A549 treated with Hydrocortisone at 1 μM for 4 hours (cell line): ENCODE data around the gene ADAT1. TPM values are rescaled to one million over a fixed set of nuclear protein-coding genes. Genes with fewer than 3 reads are reported as not detected.

Source experiments
- total RNA-seq: library from RNA; stranded (reverse); fragments of 200-300 nt; extraction: Qiagen RNA extraction; gene quantifications from 5 replicates; pipeline ENCODE4 v1.2.3, GENCODE V29; 2022

The ADAT1 gene
- 32.9 to 41.5 TPM (median 37.0 TPM) in 5 replicates for total RNA-seq

DNA sequence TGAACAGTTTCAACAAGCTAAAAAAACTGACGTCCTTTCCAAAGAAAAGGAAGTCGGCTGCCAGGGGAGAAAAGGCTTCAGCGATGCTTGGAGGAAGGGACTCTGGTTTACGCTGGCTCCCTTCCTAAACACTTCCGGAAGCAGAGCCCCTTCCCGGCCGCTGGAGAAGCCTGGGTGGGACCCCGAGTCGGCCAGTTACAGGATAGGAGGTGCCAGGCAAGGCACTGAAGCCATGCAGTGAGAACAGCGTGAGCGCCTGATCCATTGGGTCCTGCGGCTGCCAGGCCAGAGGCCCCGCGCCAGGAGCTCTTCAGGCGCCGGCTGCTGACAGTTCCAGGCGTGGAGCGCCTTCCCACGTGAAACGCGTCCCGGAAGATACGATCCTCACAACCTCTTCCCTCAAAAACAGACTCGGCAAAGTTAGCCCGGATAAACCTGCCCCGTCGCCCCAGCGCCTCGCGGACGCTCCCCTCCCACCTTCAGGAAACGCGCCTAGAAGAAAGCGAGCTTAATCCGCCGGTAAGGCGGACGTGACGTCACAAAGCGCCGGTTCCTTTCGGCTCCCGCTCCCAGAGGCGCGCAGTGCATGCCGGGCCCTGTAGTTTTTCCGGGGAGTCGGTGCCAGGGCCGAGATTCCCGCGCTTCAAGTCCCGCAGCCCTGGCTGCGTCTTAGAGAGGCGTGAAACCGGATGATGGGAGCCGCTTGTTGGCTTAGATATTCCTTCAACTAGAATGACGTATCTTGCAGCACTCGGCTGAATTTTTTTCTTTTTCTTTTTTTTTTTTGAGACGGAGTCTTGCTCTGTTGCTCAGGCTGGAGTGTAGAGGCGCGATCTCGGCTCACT is at the start of gene ADAT1:
TSS of gene ADAT1 (minus strand) at position 521 of the 845 bp plus-strand sequence. CDS start 2,482 bp downstream, outside the sequence.

DNA sequence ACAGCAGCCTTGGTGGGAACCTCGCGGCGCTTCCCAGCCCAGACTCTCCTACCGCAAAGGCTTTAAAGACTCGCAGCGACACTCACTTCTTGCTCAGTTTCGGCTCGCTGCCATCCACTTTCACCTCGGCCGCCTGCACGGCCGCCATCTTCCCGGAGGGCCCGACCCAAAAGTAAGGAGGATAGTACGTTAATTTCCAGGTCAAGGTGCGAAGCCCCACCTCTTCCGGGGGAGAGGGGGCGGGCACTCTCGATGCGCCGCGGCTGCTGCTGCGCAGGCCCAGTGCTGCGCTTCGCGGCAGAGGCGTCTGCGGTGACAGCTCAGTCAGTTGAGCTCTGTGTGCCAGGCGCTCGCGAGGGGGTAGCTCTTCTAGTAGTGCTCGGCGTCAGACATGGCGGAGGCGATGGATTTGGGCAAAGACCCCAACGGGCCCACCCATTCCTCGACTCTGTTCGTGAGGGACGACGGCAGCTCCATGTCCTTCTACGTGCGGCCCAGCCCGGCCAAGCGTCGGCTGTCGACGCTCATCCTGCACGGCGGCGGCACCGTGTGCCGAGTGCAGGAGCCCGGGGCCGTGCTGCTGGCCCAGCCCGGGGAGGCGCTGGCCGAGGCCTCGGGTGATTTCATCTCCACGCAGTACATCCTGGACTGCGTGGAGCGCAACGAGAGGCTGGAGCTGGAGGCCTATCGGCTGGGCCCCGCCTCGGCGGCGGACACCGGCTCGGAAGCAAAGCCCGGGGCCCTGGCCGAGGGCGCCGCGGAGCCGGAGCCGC is 24.6 kb upstream of the ADAT1 start, which contains the start of the genes KARS1 and TERF2IP:
TSS of gene KARS1 (minus strand) at position 174 of the 773 bp plus-strand sequence. CDS start at position 148, 26 bp downstream.
TSS of gene TERF2IP (plus strand) at position 282 of the 773 bp plus-strand sequence. CDS start at position 392, 110 bp downstream.

DNA sequence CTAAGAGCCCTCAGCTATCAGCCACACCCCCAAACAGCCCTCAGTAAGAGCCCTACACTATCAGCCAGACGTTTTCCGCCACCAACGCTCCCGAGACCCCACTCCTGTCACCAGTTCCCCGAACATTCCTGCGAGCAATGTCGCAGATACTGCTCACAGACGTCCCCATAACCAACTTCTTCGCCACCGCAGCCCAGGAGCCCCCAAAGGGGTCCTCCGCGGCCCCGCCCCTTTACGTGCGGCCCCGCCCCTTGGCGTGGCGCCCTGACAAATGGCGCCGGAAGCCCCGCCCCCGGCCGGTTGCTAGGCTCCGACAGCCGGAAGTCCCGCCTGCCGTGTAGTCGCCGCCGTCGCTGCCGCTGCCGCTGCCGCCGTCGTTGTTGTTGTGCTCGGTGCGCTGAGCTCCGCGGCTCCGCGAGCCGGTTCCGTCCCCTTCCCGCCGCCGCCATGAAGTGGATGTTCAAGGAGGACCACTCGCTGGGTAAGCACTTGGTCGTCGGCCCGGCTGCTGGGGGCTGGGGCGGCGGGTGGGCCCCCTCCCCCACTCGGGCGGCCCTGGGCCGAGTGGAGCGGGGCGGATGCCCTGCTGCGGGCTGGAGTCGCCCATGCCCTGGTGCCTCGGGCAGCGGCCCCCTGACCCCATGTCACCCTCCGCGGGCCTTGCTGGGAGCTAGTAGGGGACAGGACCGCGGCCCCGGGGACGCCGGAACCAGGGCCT is 56.9 kb downstream of the ADAT1 start, which contains the start of gene GABARAPL2:
TSS of gene GABARAPL2 (plus strand) at position 340 of the 718 bp plus-strand sequence. CDS start at position 448, 108 bp downstream.

GRCh38 chr16:75555707-75556430 is 67.2 kb downstream of the ADAT1 start, which contains the start of gene TMEM231:
TSS of gene TMEM231 (minus strand) at chr16:75556252. CDS start at chr16:75556209, 43 bp downstream.

Other genes with a start within 250 kb of the ADAT1 start
- 65.1 to 75.3 TPM (median 67.1 TPM) in 5 replicates for gene CFDP1, start 189.8 kb downstream of the ADAT1 start, total RNA-seq
- 14.0 to 16.6 TPM (median 14.8 TPM) in 5 replicates for gene TMEM170A, start 158.6 kb downstream of the ADAT1 start, total RNA-seq
- gene CHST6, start 127.8 kb downstream of the ADAT1 start, total RNA-seq = 0.10 to 0.27 TPM (median 0.16 TPM) in 5 replicates
- gene CHST5, start 87.2 kb downstream of the ADAT1 start, total RNA-seq = 0.16 to 0.35 TPM (median 0.29 TPM) in 3 of 5 replicates, not detected in the others
- 7.4 to 9.9 TPM (median 9.1 TPM) in 5 replicates for gene TMEM231, start 67.0 kb downstream of the ADAT1 start, total RNA-seq
- gene GABARAPL2, start 56.9 kb downstream of the ADAT1 start, total RNA-seq = 80.7 to 90.0 TPM (median 88.0 TPM) in 5 replicates
- gene KARS1, start 24.4 kb upstream of the ADAT1 start, total RNA-seq = 159 to 177 TPM (median 171 TPM) in 5 replicates
- gene TERF2IP, start 24.5 kb upstream of the ADAT1 start, total RNA-seq = 42.2 to 45.1 TPM (median 43.8 TPM) in 5 replicates
- not detected in 5 replicates for gene CPHXL2, start 53.7 kb upstream of the ADAT1 start, total RNA-seq
- not detected in 5 replicates for gene DUXB, start 78.2 kb upstream of the ADAT1 start, total RNA-seq
- not detected in 5 replicates for gene CPHXL, start 103.2 kb upstream of the ADAT1 start, total RNA-seq